ENCODE data around the gene MCUR1. TPM values are rescaled to one million over a fixed set of nuclear protein-coding genes. Genes with fewer than 3 reads are reported as not detected.
A peak's percentile ranks its signal among the peaks of the same experiment; 100 is the strongest.

MCUR1 gene
- total and polyA plus RNA-seq, 9 of the 15 experiments (the other 6 are each of a cell fraction or from before 2014, with no cell fraction given), result 5.1 to 60.2 (median 41.4) TPM

DNA sequence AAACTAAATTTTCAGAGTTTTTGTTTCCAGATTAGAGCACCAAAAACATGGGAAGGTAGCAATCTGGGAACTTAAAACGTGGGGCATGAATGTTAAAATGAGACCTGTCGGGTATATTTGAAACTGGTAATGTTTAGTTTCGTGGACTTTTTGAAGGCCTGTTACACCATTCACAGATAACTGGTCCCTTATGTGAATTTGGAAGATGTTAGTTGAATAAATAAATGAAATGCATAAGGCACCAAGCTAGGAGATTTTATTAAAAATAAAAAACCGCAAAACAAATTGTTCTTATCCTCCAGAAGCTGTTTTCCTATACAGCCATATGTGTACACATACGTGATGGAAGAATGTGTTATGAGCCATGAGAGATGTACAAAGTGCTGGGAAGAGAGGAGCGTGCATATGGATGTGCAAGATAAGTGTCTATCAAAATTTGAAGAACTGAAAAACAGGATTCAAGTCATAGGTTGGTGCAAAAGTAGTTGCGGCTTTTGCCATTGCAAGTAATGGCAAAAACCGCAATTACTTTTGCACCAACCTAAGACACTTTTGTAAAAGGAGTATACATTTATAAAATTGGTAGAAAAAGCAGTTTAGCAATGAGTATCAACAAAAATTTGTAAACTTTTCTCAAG, 700 bp upstream of the MCUR1 start (continued):
- TF ChIP-seq NR2F6 (CRISPR knock-in tag; IDR thresholded peaks at IDR 0.05), result no peak
- no peak for TF ChIP-seq HNRNPUL1 (IDR thresholded peaks at IDR 0.05; ENCODE audit: low read length)
- TF ChIP-seq SMARCB1 (IDR thresholded peaks at IDR 0.05; ENCODE audit: insufficient read length, low read depth), result no peak
- TF ChIP-seq ZNF3 (CRISPR knock-in tag; IDR thresholded peaks at IDR 0.05), result no peak
- TF ChIP-seq, protein P1, sequence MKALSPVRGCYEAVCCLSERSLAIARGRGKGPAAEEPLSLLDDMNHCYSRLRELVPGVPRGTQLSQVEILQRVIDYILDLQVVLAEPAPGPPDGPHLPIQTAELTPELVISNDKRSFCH (CRISPR knock-in tag; IDR thresholded peaks at IDR 0.05), result no peak
- TF ChIP-seq, protein P1 (tag; IDR thresholded peaks at IDR 0.05), result no peak
- TF ChIP-seq PPARD (CRISPR knock-in tag; IDR thresholded peaks at IDR 0.05), result no peak
- TF ChIP-seq CC2D1A (IDR thresholded peaks at IDR 0.05), result no peak
- no peak for TF ChIP-seq JUND (IDR thresholded peaks at IDR 0.05; ENCODE audit: borderline replicate concordance, low read depth, low read length)
- no peak for TF ChIP-seq JUND (tag; IDR thresholded peaks at IDR 0.05; ENCODE audit: borderline replicate concordance, low read depth, low read length)
- no peak for TF ChIP-seq FOS (IDR thresholded peaks at IDR 0.05; ENCODE audit: extremely low read depth, insufficient read length)
- 0 out of 4 replicates have a peak, but pooled peaks of 1 of the 2 experiments have one; percentile 19 for TF ChIP-seq TRIM24 (IDR thresholded peaks at IDR 0.05)
- TF ChIP-seq, protein P2, sequence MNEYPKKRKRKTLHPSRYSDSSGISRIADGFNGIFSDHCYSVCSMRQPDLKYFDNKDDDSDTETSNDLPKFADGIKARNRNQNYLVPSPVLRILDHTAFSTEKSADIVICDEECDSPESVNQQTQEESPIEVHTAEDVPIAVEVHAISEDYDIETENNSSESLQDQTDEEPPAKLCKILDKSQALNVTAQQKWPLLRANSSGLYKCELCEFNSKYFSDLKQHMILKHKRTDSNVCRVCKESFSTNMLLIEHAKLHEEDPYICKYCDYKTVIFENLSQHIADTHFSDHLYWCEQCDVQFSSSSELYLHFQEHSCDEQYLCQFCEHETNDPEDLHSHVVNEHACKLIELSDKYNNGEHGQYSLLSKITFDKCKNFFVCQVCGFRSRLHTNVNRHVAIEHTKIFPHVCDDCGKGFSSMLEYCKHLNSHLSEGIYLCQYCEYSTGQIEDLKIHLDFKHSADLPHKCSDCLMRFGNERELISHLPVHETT (CRISPR knock-in tag; conservative IDR thresholded peaks at IDR 0.05 in 1 of 2, IDR thresholded peaks at IDR 0.05 in 1 of 2), result no peak
- TF ChIP-seq SAFB (IDR thresholded peaks at IDR 0.05; ENCODE audit: borderline replicate concordance, low read depth, low read length), result no peak
- TF ChIP-seq, protein P3, sequence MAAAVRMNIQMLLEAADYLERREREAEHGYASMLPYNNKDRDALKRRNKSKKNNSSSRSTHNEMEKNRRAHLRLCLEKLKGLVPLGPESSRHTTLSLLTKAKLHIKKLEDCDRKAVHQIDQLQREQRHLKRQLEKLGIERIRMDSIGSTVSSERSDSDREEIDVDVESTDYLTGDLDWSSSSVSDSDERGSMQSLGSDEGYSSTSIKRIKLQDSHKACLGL (CRISPR knock-in tag; IDR thresholded peaks at IDR 0.05; ENCODE audit: borderline replicate concordance, poor library complexity, severe bottlenecking), result no peak
- TF ChIP-seq LCOR (CRISPR knock-in tag; IDR thresholded peaks at IDR 0.05), result no peak
- TF ChIP-seq, protein P4, sequence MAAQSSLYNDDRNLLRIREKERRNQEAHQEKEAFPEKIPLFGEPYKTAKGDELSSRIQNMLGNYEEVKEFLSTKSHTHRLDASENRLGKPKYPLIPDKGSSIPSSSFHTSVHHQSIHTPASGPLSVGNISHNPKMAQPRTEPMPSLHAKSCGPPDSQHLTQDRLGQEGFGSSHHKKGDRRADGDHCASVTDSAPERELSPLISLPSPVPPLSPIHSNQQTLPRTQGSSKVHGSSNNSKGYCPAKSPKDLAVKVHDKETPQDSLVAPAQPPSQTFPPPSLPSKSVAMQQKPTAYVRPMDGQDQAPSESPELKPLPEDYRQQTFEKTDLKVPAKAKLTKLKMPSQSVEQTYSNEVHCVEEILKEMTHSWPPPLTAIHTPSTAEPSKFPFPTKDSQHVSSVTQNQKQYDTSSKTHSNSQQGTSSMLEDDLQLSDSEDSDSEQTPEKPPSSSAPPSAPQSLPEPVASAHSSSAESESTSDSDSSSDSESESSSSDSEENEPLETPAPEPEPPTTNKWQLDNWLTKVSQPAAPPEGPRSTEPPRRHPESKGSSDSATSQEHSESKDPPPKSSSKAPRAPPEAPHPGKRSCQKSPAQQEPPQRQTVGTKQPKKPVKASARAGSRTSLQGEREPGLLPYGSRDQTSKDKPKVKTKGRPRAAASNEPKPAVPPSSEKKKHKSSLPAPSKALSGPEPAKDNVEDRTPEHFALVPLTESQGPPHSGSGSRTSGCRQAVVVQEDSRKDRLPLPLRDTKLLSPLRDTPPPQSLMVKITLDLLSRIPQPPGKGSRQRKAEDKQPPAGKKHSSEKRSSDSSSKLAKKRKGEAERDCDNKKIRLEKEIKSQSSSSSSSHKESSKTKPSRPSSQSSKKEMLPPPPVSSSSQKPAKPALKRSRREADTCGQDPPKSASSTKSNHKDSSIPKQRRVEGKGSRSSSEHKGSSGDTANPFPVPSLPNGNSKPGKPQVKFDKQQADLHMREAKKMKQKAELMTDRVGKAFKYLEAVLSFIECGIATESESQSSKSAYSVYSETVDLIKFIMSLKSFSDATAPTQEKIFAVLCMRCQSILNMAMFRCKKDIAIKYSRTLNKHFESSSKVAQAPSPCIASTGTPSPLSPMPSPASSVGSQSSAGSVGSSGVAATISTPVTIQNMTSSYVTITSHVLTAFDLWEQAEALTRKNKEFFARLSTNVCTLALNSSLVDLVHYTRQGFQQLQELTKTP (IDR thresholded peaks at IDR 0.05; ENCODE audit: low read depth in 1 of 2, partially characterized antibody in 2 of 2), result peak in 1 of 2 experiments; percentile 13
- TF ChIP-seq ELF4 (CRISPR knock-in tag; IDR thresholded peaks at IDR 0.05), result no peak
- TF ChIP-seq, protein P5, sequence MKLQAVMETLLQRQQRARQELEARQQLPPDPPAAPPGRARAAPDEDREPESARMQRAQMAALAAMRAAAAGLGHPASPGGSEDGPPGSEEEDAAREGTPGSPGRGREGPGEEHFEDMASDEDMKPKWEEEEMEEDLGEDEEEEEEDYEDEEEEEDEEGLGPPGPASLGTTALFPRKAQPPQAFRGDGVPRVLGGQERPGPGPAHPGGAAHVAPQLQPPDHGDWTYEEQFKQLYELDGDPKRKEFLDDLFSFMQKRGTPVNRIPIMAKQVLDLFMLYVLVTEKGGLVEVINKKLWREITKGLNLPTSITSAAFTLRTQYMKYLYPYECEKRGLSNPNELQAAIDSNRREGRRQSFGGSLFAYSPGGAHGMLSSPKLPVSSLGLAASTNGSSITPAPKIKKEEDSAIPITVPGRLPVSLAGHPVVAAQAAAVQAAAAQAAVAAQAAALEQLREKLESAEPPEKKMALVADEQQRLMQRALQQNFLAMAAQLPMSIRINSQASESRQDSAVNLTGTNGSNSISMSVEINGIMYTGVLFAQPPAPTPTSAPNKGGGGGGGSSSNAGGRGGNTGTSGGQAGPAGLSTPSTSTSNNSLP (IDR thresholded peaks at IDR 0.05; ENCODE audit: borderline replicate concordance, low read depth, low read length), result peak; percentile 41; the same call in 1 of the 2 replicates

All from K562 (cell line).